ENCODE data around the gene TNFAIP8L1. TPM values are rescaled to one million over a fixed set of nuclear protein-coding genes. Genes with fewer than 3 reads are reported as not detected.

Gene TNFAIP8L1
- polyA plus RNA-seq, 1 donor (not counting 4 experiments of a cell fraction or from before 2014, with no cell fraction given), result 4.7 TPM

DNA sequence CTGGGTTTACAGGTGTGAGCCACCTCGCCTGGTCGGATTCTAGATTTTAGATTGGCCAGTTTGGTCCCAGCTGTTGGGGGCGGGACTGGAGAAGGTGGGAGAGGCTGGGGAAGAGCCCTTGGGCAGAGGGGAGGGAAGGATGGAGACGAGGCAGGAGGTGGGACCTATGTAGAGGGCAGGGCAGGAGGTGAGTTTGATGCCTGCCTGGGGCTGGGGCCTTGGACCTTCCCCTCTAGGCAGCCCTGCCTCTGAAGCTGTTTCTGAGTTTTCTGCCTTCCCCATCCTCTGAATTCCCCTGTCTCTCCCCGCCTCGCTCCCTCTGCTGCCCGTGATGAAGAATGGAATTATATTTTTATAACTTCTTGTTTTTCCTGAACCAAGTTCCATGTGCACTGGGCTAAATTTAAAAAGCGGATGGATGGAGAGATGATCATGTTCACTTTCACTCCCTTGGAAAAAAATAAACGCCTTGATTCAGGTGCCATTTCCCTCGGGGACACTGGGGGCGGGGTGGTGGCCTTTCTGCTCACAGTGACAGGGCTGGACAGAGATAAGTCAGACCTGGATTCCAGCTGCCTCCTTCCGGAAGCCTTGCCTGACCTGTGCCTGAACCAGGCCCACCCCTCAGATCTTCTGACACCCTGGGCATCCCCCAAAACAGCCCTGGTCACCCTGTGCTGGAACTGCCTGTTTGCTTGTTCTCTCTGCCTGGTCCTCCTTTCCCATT lies 16.5 kb upstream of the TNFAIP8L1 start:
- H3K4me1 ChIP-seq (ENCODE audit: control insufficient read depth, extremely low read depth, insufficient read depth, low read length), result no peaks in the 10 kb centered on the region
- H3K9me1 ChIP-seq (ENCODE audit: control insufficient read depth, extremely low read depth, insufficient read depth, low read length), result no peaks in the 10 kb centered on the region
- H3K4me2 ChIP-seq (ENCODE audit: control insufficient read depth, extremely low read depth, insufficient read depth, low read depth, low read length), result no peak overlapping the region
- DNase-seq (ENCODE audit: low read depth, low spot score) (no peak), FAIRE-seq (no peak)
- no peaks in the 10 kb centered on the region for H3K79me2 ChIP-seq (ENCODE audit: control insufficient read depth, insufficient read depth, low read length)
- dilution Hi-C loops (cut with MboI; ENCODE audit: extremely low pct_ligation_motif_present, low sequenced_read_pairs), result no loop called here
- TF ChIP-seq, protein P1, sequence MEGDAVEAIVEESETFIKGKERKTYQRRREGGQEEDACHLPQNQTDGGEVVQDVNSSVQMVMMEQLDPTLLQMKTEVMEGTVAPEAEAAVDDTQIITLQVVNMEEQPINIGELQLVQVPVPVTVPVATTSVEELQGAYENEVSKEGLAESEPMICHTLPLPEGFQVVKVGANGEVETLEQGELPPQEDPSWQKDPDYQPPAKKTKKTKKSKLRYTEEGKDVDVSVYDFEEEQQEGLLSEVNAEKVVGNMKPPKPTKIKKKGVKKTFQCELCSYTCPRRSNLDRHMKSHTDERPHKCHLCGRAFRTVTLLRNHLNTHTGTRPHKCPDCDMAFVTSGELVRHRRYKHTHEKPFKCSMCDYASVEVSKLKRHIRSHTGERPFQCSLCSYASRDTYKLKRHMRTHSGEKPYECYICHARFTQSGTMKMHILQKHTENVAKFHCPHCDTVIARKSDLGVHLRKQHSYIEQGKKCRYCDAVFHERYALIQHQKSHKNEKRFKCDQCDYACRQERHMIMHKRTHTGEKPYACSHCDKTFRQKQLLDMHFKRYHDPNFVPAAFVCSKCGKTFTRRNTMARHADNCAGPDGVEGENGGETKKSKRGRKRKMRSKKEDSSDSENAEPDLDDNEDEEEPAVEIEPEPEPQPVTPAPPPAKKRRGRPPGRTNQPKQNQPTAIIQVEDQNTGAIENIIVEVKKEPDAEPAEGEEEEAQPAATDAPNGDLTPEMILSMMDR (optimal IDR thresholded peaks at IDR 0.05 in 1 of 3, IDR thresholded peaks at IDR 0.05 in 1 of 3, conservative IDR thresholded peaks at IDR 0.05 in 1 of 3; ENCODE audit: extremely low read depth in 1 of 3, insufficient read depth in 2 of 3, low read length in 3 of 3), result no peak
- no peak for TF ChIP-seq EZH2 (IDR thresholded peaks at IDR 0.05; ENCODE audit: low read length)
- no peak overlapping the region for H3K27ac ChIP-seq (ENCODE audit: control insufficient read depth, insufficient read depth, low read length)
- H3K36me3 ChIP-seq (ENCODE audit: control insufficient read depth in 2 of 2, extremely low read depth in 1 of 2, insufficient read depth in 2 of 2, low read length in 2 of 2), result no peaks in the 10 kb centered on the region
- no peaks in the 10 kb centered on the region for H3K9me3 ChIP-seq (ENCODE audit: control insufficient read depth, low read depth, low read length)
- H2AFZ ChIP-seq (ENCODE audit: control insufficient read depth, low read length), result no peak overlapping the region
- no peak overlapping the region for H3K9ac ChIP-seq (ENCODE audit: control insufficient read depth, extremely low read depth, insufficient read depth, low read length)
- no peaks in the 10 kb centered on the region for H4K20me1 ChIP-seq (ENCODE audit: control insufficient read depth, extremely low read depth, insufficient read depth, low read length)
- peaks cover 15% of the 10 kb centered on the region for H3K27me3 ChIP-seq (ENCODE audit: control insufficient read depth, extremely low read depth, insufficient read depth, low read length)
- no peak overlapping the region for H3K4me3 ChIP-seq (ENCODE audit: control insufficient read depth in 2 of 3, extremely low read depth in 1 of 3, insufficient read depth in 2 of 3, low read depth in 1 of 3, low read length in 3 of 3)

DNA sequence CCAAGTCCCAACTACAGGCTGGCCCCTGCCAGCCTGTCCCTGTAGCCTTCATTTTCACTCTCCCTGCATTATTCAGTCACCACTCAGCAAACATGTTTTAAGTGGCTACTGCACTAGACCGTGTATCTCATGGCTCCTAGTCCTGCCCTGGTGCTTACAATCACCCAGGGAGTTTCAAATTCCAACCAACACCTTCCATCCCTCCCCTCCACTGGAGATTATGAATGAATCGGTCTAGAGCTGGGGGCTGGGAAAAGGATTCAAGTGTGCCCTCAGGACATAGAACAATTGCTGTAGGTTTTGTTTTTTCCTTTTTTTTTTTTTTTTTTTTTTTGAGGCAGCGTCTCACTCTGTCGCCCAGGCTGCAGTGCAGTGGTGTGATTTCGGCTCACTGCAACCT lies 15.0 kb upstream of the TNFAIP8L1 start:
- no peaks in the 10 kb centered on the region for H3K4me1 ChIP-seq (ENCODE audit: control insufficient read depth, extremely low read depth, insufficient read depth, low read length)
- H3K27ac ChIP-seq (ENCODE audit: control insufficient read depth, insufficient read depth, low read length), result no peak overlapping the region
- dilution Hi-C loops (cut with MboI; ENCODE audit: extremely low pct_ligation_motif_present, low sequenced_read_pairs), result no loop called here
- H3K27me3 ChIP-seq (ENCODE audit: control insufficient read depth, extremely low read depth, insufficient read depth, low read length), result peaks cover 10% of the 10 kb centered on the region
- no peaks in the 10 kb centered on the region for H3K9me3 ChIP-seq (ENCODE audit: control insufficient read depth, low read depth, low read length)
- no peak for TF ChIP-seq EZH2 (IDR thresholded peaks at IDR 0.05; ENCODE audit: low read length)
- TF ChIP-seq, protein P1 (optimal IDR thresholded peaks at IDR 0.05 in 1 of 3, IDR thresholded peaks at IDR 0.05 in 1 of 3, conservative IDR thresholded peaks at IDR 0.05 in 1 of 3; ENCODE audit: extremely low read depth in 1 of 3, insufficient read depth in 2 of 3, low read length in 3 of 3), result no peak
- H4K20me1 ChIP-seq (ENCODE audit: control insufficient read depth, extremely low read depth, insufficient read depth, low read length), result no peaks in the 10 kb centered on the region
- no peaks in the 10 kb centered on the region for H3K9me1 ChIP-seq (ENCODE audit: control insufficient read depth, extremely low read depth, insufficient read depth, low read length)
- H3K4me2 ChIP-seq (ENCODE audit: control insufficient read depth, extremely low read depth, insufficient read depth, low read depth, low read length), result no peak overlapping the region
- no peaks in the 10 kb centered on the region for H3K79me2 ChIP-seq (ENCODE audit: control insufficient read depth, insufficient read depth, low read length)
- FAIRE-seq (no peak), DNase-seq (ENCODE audit: low read depth, low spot score) (no peak)
- H3K36me3 ChIP-seq (ENCODE audit: control insufficient read depth in 2 of 2, extremely low read depth in 1 of 2, insufficient read depth in 2 of 2, low read length in 2 of 2), result no peaks in the 10 kb centered on the region
- H2AFZ ChIP-seq (ENCODE audit: control insufficient read depth, low read length), result no peak overlapping the region
- H3K9ac ChIP-seq (ENCODE audit: control insufficient read depth, extremely low read depth, insufficient read depth, low read length), result no peak overlapping the region
- H3K4me3 ChIP-seq (ENCODE audit: control insufficient read depth in 2 of 3, extremely low read depth in 1 of 3, insufficient read depth in 2 of 3, low read depth in 1 of 3, low read length in 3 of 3), result no peak overlapping the region

Measured in keratinocyte (primary cell).